ENCODE results near the gene SMPDL3A.

GRCh38 chr6:122752459-122752858, 36.6 kb upstream of the SMPDL3A start:
- TF ChIP-seq CTCF (IDR thresholded peaks at IDR 0.05) (no peak), POLR2AphosphoS5 (IDR thresholded peaks at IDR 0.05) (no peak)
